Thyroid gland (tissue), 4 donors: ENCODE results near the gene DAGLA. TPM values are rescaled to one million over a fixed set of nuclear protein-coding genes. Genes with fewer than 3 reads are reported as not detected.

ENCODE experiments used
- DNase-seq, 2 donors: peaks; one replicate each; pipeline ENCODE4 v3.0.0-alpha.2; 2019
- H3K27ac ChIP-seq, 3 donors: fragments of 200-600 bp; sonication (generic); 1 replicate in 2 of 3; 2 replicates in 1 of 3; pipeline ENCODE4 v1.5.1; 2016 to 2019; ENCODE audit warnings: mild to moderate bottlenecking in 1 of 3, moderate library complexity in 1 of 3
- H3K27me3 ChIP-seq: fragments of 200-600 bp; sonication (generic); one replicate; pipeline ENCODE4 v1.5.1; 2019
- H3K36me3 ChIP-seq, 2 donors: fragments of 200-600 bp; sonication (generic); one replicate each; pipeline ENCODE4 v1.5.1; 2016 to 2019
- H3K4me1 ChIP-seq, 2 donors: fragments of 200-600 bp; sonication (generic); one replicate each; pipeline ENCODE4 v1.5.1; 2017 to 2019
- H3K4me3 ChIP-seq, 3 donors: fragments of 200-600 bp; sonication (generic); replicated peaks in 1 of 3; 1 replicate in 2 of 3; 2 replicates in 1 of 3; pipeline ENCODE4 v1.5.1; 2016; ENCODE audit warnings: mild to moderate bottlenecking in 1 of 3
- H3K9me3 ChIP-seq: fragments of 200-600 bp; sonication (generic); one replicate; pipeline ENCODE4 v1.5.1; 2017
- POLR2A ChIP-seq, 2 donors: fragments of 450-650 bp; IDR thresholded peaks; one replicate each; pipeline ENCODE4 v1.6.1; 2017; ENCODE audit warnings: antibody characterized with exemption in 2 of 2, mild to moderate bottlenecking in 2 of 2, moderate library complexity in 1 of 2
- WGBS, 2 donors: methylation state at CpG; one replicate each; pipeline ENCODE4 v1.1.5; 2017; 5-methylcytosine and 5-hydroxymethylcytosine counted together
- intact Hi-C: fragments of 100-400 bp; cut with DNase I; formaldehyde crosslinking; loops from one replicate; pipeline ENCODE4 v1.15.1; 2023
- total RNA-seq, 4 donors: library from RNA; depleted of rRNA; stranded (reverse); fragments of >200 nt; gene quantifications; one replicate each; pipeline ENCODE4 v1.2.3, GENCODE V29; 2016
- TF ChIP-seq, protein P1 (sequence below), 6 experiments: fragments of 200-600 bp in 3 of 6; fragments of 450-650 bp in 3 of 6; sonication (generic) in 3 of 6; IDR thresholded peaks; one replicate each; pipeline ENCODE4 v1.5.1; 2016 to 2019; ENCODE audit warnings: antibody characterized with exemption in 6 of 6, mild to moderate bottlenecking in 2 of 6, inconsistent platforms in 1 of 6, moderate library complexity in 1 of 6

Gene DAGLA
- total RNA-seq, 4 donors from 2014 or later = 1.7 to 2.8 (median 1.9) TPM

DNA sequence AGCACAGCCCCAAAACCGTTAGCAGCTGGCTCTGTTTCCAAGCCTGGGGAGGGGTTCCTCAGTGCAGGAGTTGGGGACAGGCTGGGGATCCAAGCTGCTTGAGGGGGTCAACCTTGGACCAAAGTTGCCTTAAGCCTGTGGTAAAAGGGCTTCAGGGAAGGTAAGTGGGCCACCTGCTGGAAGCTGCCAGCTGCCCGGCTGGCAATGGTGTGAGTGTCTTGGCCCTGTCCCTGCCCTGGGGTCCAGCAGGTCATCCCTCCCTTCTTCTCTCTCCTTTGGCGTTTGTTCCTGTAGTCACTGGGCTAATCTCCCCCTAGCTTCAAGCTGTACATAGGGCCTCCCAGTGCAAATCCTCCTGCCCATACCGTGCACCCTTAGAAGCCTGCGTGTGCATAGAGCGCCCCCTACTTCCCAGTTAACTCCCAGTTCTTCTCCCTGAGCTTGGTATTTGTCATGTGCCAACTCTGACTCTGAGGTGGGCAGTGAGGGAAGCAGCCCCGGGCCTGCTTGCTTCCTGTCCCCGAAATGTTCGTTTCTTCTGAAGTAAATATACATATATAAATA is 107.8 kb downstream of the DAGLA start:
- Histone ChIP-seq H3K4me3 (no peak overlapping the region), H3K27me3 (no peaks in the 10 kb centered on the region), H3K27ac (no peak overlapping the region), H3K36me3 (peaks cover 37 to 41% of the 10 kb centered on the region in 2 donors), H3K4me1 (peaks cover 1 to 13% of the 10 kb centered on the region in 2 donors), H3K9me3 (no peaks in the 10 kb centered on the region)
- no peak for TF ChIP-seq POLR2A (IDR thresholded peaks at IDR 0.05)
- TF ChIP-seq, protein P1, sequence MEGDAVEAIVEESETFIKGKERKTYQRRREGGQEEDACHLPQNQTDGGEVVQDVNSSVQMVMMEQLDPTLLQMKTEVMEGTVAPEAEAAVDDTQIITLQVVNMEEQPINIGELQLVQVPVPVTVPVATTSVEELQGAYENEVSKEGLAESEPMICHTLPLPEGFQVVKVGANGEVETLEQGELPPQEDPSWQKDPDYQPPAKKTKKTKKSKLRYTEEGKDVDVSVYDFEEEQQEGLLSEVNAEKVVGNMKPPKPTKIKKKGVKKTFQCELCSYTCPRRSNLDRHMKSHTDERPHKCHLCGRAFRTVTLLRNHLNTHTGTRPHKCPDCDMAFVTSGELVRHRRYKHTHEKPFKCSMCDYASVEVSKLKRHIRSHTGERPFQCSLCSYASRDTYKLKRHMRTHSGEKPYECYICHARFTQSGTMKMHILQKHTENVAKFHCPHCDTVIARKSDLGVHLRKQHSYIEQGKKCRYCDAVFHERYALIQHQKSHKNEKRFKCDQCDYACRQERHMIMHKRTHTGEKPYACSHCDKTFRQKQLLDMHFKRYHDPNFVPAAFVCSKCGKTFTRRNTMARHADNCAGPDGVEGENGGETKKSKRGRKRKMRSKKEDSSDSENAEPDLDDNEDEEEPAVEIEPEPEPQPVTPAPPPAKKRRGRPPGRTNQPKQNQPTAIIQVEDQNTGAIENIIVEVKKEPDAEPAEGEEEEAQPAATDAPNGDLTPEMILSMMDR (IDR thresholded peaks at IDR 0.05) = no peak
- 60 to 64% methylated on average over 7 to 9 of the region's 9 CpGs for WGBS, 2 donors
- intact Hi-C loops = no loop called here
- no peak for DNase-seq

DNA sequence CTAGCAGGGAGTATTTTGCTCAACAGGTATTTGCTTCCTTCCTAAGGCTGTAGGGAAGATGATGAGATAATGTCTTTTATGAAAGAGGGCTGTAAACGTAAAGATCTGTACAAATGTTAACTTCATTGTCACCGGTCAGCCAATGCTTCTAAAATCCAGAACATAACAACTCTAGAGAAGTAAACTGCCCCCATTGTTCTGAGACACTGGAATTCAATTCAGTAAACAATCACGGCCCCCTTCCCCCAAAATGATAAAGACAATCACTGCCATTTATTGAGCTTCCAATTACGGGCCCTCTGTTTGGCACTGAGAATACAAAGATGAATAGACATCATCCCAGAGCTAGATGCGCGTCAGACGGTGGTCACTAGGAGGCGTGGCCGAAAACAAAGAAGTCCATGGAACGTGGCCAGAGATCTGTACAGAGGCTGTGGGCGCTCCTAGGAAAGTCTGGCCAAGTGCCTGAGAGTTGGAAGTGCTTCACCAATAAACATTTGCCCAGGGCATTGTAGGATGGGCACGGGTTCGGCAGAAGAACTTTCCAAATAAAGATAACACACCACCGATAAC is 111.6 kb downstream of the DAGLA start:
- Histone ChIP-seq H3K27me3 (no peaks in the 10 kb centered on the region), H3K4me3 (peak overlapping the region; percentile 68 to 83 (median 75)), H3K4me1 (peaks cover 6 to 22% of the 10 kb centered on the region in 2 donors), H3K27ac (peak overlapping the region; percentile 91 to 98 (median 96)), H3K9me3 (no peaks in the 10 kb centered on the region), H3K36me3 (peaks cover 32 to 33% of the 10 kb centered on the region in 2 donors)
- DNase-seq = peak; percentile 60 to 67
- intact Hi-C loops = loop anchor here (5.0 kb wide), 1 partner anchor 315 kb away; no protein-coding TSS in a partner anchor
- 6 to 7% methylated on average over 14 of the region's 14 CpGs for WGBS, 2 donors
- TF ChIP-seq, protein P1 (IDR thresholded peaks at IDR 0.05) = no peak

DNA sequence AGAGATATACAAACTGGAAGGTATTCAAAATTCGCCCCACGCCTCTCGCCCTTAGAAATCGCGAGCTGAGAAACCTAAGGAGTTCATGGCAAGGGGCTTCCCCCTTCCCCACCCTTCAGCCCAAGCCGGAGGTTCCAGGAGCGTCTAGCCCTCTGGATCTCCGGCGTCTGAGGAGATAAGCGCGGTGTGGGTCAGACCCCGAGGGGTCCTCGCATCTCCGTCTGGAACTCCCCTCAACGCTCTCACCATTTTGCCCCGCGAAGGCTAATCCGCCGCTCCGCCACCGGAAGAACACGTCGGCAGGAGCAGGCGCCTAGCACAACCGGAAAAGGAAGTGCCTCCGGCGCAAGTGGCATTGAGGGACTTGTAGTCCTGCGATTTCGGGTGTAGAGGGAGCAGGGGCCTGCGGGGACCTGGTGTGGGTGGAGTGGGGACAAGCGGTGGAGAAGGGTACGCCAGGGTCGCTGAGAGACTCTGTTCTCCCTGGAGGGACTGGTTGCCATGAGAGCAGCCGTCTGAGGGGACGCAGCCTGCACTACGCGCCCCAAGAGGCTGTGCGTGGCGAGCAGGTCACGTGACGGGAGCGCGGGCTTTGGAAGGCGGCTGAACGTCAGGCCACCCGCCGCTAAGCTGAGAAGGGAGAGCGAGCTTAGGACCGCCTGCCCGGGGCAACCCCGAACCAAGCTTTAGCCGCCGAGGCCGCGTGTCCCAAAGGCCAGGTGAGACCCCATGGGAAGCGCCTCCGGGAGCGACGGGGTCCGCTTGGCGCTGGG is 112.3 kb downstream of the DAGLA start, which contains the start of the genes FEN1 and TMEM258:
Gene FEN1 (plus strand): TSS at position 602 of the 773 bp plus-strand sequence. CDS start 2,451 bp downstream, outside the sequence.
Gene TMEM258 (minus strand): TSS at position 290 of the 773 bp plus-strand sequence. CDS start 41 bp downstream, at position 249.
- Histone ChIP-seq H3K27ac (peak within 1 kb of the TSS; percentile 91 to 98 (median 96)), H3K27me3 (no peaks in the 10 kb centered on the region), H3K9me3 (no peaks in the 10 kb centered on the region), H3K36me3 (peaks cover 25 to 28% of the 10 kb centered on the region in 2 donors), H3K4me1 (peaks cover 6 to 22% of the 10 kb centered on the region in 2 donors), H3K4me3 (peak within 1 kb of the TSS; percentile 68 to 83 (median 75))
- peak; percentile 89 to 90 for DNase-seq
- intact Hi-C loops = loop anchor here (5.0 kb wide), 1 partner anchor 315 kb away; no protein-coding TSS in a partner anchor
- TF ChIP-seq, protein P1 (IDR thresholded peaks at IDR 0.05) = peak in 2 of 6 experiments; percentile 24 to 40
- peak in 1 of 2 donors; percentile 68 for TF ChIP-seq POLR2A (IDR thresholded peaks at IDR 0.05)
- 0 to 1% methylated on average over 10 to 24 of the region's 61 CpGs for WGBS, 2 donors

DNA sequence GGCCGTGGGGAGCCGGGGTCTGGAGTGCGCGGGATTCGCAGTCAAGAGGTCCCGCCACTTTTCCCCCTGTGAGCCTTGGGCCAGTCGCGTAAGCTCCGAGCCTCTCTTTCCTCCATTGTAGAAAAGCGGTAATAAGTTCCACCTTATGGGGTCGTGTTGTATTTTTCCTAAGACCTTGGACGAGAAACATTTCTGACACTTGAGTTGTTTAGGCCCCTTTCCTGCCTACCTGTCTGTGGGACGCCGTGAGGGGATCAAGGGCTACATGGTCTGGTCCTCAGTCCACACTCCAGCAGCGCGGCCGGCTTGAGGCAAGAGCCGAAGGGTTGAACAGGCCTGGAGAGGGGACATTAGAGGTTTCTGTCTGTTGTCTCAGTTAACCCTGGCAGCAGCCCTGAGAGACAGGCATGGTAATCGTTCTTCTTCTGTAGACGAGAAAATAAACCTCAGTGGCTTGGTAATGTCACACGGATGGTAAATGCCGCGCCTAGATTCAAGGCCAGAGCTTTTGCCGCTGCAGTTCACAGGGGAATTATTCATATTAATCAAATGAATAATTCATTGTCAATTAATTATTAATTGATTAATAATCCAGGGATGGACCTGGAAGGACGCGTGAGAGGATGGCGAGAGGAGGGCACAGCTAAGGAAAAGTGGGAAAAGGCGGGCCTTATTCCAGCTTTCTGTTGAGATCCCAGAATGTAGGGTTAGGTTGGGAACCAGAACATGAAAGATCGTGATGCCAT is 113.1 kb downstream of the DAGLA start:
- WGBS, 2 donors = 3 to 4% methylated on average over 25 to 26 of the region's 29 CpGs
- Histone ChIP-seq H3K27me3 (no peaks in the 10 kb centered on the region), H3K36me3 (peaks cover 17 to 20% of the 10 kb centered on the region in 2 donors), H3K27ac (peak overlapping the region in 2 of 3 donors; percentile 96 to 98), H3K4me3 (peak overlapping the region; percentile 68 to 83 (median 75)), H3K4me1 (peaks cover 6 to 22% of the 10 kb centered on the region in 2 donors), H3K9me3 (no peaks in the 10 kb centered on the region)
- DNase-seq = no peak
- intact Hi-C loops = loop anchor here (5.0 kb wide), 1 partner anchor 314 kb away; no protein-coding TSS in a partner anchor
- no peak for TF ChIP-seq POLR2A (IDR thresholded peaks at IDR 0.05)
- TF ChIP-seq, protein P1 (IDR thresholded peaks at IDR 0.05) = no peak
